Smooth muscle cell (in vitro differentiated cells): ENCODE data around the gene PLCH2. TPM values are rescaled to one million over a fixed set of nuclear protein-coding genes. Genes with fewer than 3 reads are reported as not detected.

Source experiments
- DNase-seq: peaks from one replicate; lab custom pipeline; 2025; ENCODE audit not compliant: unreplicated experiment; lab: John Stamatoyannopoulos, UW
- H2AFZ ChIP-seq: fragments of 200-600 bp; sonication (generic); 2 replicates; pipeline ENCODE4 v1.6.0; 2016; ENCODE audit warnings: antibody characterized with exemption, low read depth, mild to moderate bottlenecking
- H3F3A ChIP-seq: fragments of 200-600 bp; sonication (generic); 2 replicates; pipeline ENCODE4 v1.6.0; 2017; ENCODE audit warnings: antibody characterized with exemption, low read depth
- H3K27ac ChIP-seq: fragments of 200-600 bp; sonication (generic); 2 replicates; pipeline ENCODE4 v1.5.1; 2016; ENCODE audit warnings: low read depth, mild to moderate bottlenecking
- H3K27me3 ChIP-seq: fragments of 200-600 bp; sonication (generic); 2 replicates; pipeline ENCODE4 v1.6.1; 2016; ENCODE audit warnings: low read depth, mild to moderate bottlenecking
- H3K36me3 ChIP-seq: fragments of 200-600 bp; sonication (generic); 2 replicates; pipeline ENCODE4 v1.5.1; 2016; ENCODE audit warnings: low read depth
- H3K4me1 ChIP-seq: fragments of 200-600 bp; sonication (generic); 2 replicates; pipeline ENCODE4 v1.5.1; 2016; ENCODE audit warnings: low read depth
- H3K4me2 ChIP-seq: fragments of 200-600 bp; sonication (generic); 2 replicates; pipeline ENCODE4 v1.6.0; 2016; ENCODE audit warnings: mild to moderate bottlenecking
- H3K4me3 ChIP-seq: fragments of 200-600 bp; sonication (generic); 2 replicates; pipeline ENCODE4 v1.5.1; 2016; ENCODE audit warnings: mild to moderate bottlenecking
- H3K79me2 ChIP-seq: fragments of 200-600 bp; sonication (generic); 2 replicates; pipeline ENCODE4 v1.6.0; 2016; ENCODE audit warnings: low read depth, mild to moderate bottlenecking
- H3K9ac ChIP-seq: fragments of 200-600 bp; sonication (generic); 2 replicates; pipeline ENCODE4 v1.6.0; 2016; ENCODE audit warnings: low read depth
- H3K9me3 ChIP-seq: fragments of 200-600 bp; sonication (generic); replicated peaks from 2 replicates; pipeline ENCODE4 v1.5.1; 2016; ENCODE audit warnings: low read depth
- H4K20me1 ChIP-seq: fragments of 200-600 bp; sonication (generic); 2 replicates; pipeline ENCODE4 v1.6.0; 2016; ENCODE audit warnings: low read depth
- WGBS: methylation state at CpG from one replicate; pipeline ENCODE4 v1.1.7; 2016; ENCODE audit warnings: low lambda C conversion rate; 5-methylcytosine and 5-hydroxymethylcytosine counted together
- polyA plus RNA-seq: library from polyadenylated mRNA; unstranded; fragments of >200 nt; fragmentation: Nextera tagmentation; extraction: Ambion mirVana; gene quantifications from 2 replicates; pipeline ENCODE4 v1.2.1, GENCODE V29; 2016
- total RNA-seq: library from RNA; depleted of rRNA; stranded (reverse); fragments of >200 nt; gene quantifications from 2 replicates; pipeline ENCODE4 v1.2.3, GENCODE V29; 2014
- TF ChIP-seq, protein P1 (sequence below): fragments of 200-600 bp; sonication (generic); IDR thresholded peaks from 2 replicates; pipeline ENCODE4 v1.5.1; 2017; ENCODE audit warnings: borderline replicate concordance, mild to moderate bottlenecking, antibody characterized with exemption; ENCODE audit not compliant: insufficient read depth, poor library complexity, severe bottlenecking

Gene PLCH2
- total and polyA plus RNA-seq, 2 experiments from 2014 or later, result 0.09 to 0.13 TPM

DNA sequence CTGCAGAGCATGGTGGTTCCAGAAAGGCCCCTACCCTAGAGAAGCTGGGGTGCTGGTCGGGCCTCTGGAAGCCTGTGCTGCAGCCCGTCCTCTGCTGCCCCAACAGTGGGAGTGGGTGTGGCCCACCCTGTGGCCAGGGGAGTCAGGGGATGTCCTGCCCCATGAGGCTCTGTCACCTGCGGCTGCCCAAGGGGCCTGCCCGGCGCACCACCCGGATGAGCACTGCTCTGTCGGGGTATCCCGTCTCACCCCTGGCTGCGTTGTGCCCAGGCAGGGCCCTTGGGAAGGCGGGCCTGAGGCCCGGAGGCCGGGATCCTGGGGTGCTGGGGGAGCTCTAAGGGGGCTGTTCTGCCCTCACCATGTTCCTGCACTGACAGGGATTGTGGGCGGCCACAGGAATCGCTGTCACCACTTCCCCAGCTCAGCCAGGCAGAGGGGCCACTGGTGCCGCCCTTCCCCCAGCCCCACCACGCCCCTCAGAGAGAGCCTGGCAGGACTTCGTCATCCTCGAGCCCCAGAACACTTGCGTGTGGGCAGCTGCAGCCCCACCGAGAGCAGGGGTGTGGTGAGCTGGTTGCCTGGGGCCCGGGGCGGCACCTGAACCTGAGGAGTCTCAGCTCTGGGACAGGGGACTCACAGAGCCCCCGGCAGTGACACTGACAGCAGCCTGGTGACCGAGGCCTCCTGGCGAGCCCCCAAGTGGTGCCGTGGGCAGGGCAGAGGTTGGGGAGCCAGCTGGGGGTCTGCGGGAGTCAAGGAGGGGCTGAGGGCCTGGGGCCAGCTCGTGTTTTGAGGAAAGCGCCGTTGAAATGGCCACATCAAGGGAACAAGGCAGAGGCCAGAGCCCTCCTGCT lies 30.1 kb downstream of the PLCH2 start:
- H3K36me3 ChIP-seq, result no peaks in the 10 kb centered on the region
- no peaks in the 10 kb centered on the region for H3K4me1 ChIP-seq
- WGBS, result 88% methylated on average over 27 of the region's 30 CpGs
- H3K4me2 ChIP-seq, result no peak overlapping the region
- H3K4me3 ChIP-seq, result no peak overlapping the region
- H2AFZ ChIP-seq, result no peak overlapping the region
- H3K9me3 ChIP-seq, result no peaks in the 10 kb centered on the region
- H3K27ac ChIP-seq, result no peak overlapping the region
- no peaks in the 10 kb centered on the region for H3F3A ChIP-seq
- no peak overlapping the region for H3K9ac ChIP-seq
- no peak for DNase-seq
- no peaks in the 10 kb centered on the region for H3K27me3 ChIP-seq
- TF ChIP-seq, protein P1, sequence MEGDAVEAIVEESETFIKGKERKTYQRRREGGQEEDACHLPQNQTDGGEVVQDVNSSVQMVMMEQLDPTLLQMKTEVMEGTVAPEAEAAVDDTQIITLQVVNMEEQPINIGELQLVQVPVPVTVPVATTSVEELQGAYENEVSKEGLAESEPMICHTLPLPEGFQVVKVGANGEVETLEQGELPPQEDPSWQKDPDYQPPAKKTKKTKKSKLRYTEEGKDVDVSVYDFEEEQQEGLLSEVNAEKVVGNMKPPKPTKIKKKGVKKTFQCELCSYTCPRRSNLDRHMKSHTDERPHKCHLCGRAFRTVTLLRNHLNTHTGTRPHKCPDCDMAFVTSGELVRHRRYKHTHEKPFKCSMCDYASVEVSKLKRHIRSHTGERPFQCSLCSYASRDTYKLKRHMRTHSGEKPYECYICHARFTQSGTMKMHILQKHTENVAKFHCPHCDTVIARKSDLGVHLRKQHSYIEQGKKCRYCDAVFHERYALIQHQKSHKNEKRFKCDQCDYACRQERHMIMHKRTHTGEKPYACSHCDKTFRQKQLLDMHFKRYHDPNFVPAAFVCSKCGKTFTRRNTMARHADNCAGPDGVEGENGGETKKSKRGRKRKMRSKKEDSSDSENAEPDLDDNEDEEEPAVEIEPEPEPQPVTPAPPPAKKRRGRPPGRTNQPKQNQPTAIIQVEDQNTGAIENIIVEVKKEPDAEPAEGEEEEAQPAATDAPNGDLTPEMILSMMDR, result no peak
- peaks cover 29% of the 10 kb centered on the region for H4K20me1 ChIP-seq
- H3K79me2 ChIP-seq, result no peaks in the 10 kb centered on the region

DNA sequence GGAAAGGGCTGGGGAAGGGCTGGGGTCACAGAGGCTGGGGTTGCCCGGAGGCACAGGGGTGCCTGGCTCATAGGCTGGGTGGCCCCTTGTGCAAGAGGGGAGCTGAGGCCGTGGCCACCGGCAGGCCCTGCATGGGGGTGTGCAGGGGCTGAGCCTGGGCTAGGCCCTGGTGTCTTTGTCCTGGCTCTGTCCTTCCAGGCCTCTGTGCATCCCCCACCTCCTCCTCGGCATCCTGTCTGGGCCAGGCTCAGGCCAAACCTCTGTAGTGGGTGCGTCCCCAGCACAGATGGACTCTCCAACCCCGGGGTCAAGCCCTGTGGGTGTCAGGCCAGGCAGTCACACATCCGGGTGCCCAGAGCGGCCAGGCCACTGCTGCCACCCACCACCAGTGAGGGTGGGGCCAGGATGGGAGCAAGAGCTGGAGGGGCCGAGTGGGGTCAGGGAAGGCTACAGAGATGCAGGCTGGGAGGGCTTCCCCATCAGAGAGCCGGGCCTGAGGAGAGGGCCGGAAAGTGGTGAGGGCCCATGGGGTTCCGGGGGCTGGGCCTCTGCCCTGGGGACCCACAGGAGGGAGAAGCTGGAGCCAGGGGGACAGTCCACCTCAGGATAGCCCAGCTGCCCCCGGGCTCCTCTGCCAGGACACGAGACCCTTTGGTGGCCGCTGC lies 30.9 kb downstream of the PLCH2 start:
- peaks cover 32% of the 10 kb centered on the region for H4K20me1 ChIP-seq
- H3K4me2 ChIP-seq, result no peak overlapping the region
- no peak overlapping the region for H3K27ac ChIP-seq
- no peak overlapping the region for H2AFZ ChIP-seq
- 63% methylated on average over 15 of the region's 15 CpGs for WGBS
- H3F3A ChIP-seq, result no peaks in the 10 kb centered on the region
- H3K9me3 ChIP-seq, result no peaks in the 10 kb centered on the region
- no peak overlapping the region for H3K4me3 ChIP-seq
- DNase-seq, result no peak
- H3K36me3 ChIP-seq, result no peaks in the 10 kb centered on the region
- no peaks in the 10 kb centered on the region for H3K27me3 ChIP-seq
- H3K79me2 ChIP-seq, result no peaks in the 10 kb centered on the region
- H3K4me1 ChIP-seq, result no peaks in the 10 kb centered on the region
- TF ChIP-seq, protein P1, result no peak
- no peak overlapping the region for H3K9ac ChIP-seq

DNA sequence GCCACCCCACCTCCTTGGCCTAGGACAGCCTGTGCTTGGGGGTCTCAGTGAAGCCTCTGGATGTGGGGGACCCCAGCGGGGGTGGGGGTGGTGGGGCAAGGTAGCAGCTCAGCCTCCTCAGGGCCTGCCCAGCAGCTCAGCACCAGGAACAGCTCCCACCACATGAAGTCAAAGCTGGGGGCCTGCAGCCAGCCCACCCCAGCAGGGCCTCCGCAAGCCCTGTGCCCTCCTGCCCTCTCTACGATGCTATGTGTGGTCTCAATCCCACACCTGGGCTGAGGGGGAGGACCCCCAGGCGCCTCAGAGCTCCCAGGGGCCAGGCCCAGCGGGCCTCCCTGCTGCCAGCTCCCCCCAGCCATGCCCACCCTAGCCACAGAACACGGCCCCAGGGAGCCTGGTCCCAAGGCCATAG lies 31.7 kb downstream of the PLCH2 start:
- H3K4me3 ChIP-seq, result no peak overlapping the region
- TF ChIP-seq, protein P1, result no peak

More for the DNA sequence above, 31.7 kb downstream of the PLCH2 start:
- H3K36me3 ChIP-seq, result no peaks in the 10 kb centered on the region
- no peaks in the 10 kb centered on the region for H3K79me2 ChIP-seq
- H3F3A ChIP-seq, result no peaks in the 10 kb centered on the region
- H4K20me1 ChIP-seq, result peaks cover 39% of the 10 kb centered on the region
- no peak overlapping the region for H2AFZ ChIP-seq
- DNase-seq, result no peak
- 96% methylated on average over 4 of the region's 6 CpGs for WGBS
- no peak overlapping the region for H3K27ac ChIP-seq
- no peaks in the 10 kb centered on the region for H3K27me3 ChIP-seq
- H3K4me1 ChIP-seq, result no peaks in the 10 kb centered on the region
- no peaks in the 10 kb centered on the region for H3K9me3 ChIP-seq
- no peak overlapping the region for H3K9ac ChIP-seq
- H3K4me2 ChIP-seq, result no peak overlapping the region
